Transverse colon (tissue), 4 donors: ENCODE results near the gene KMT5B. TPM values are rescaled to one million over a fixed set of nuclear protein-coding genes. Genes with fewer than 3 reads are reported as not detected.

Source experiments
- DNase-seq: peaks from one replicate; pipeline ENCODE4 v3.0.0-alpha.2; 2019
- H3K27ac ChIP-seq, 4 donors: fragments of 200-600 bp; sonication (generic); 2 replicates each; pipeline ENCODE4 v1.5.1; 2016 to 2018; ENCODE audit warnings: inconsistent platforms in 4 of 4
- H3K27me3 ChIP-seq: fragments of 200-600 bp; sonication (generic); 2 replicates; pipeline ENCODE4 v1.5.1; 2017; ENCODE audit warnings: inconsistent platforms
- H3K36me3 ChIP-seq, 4 donors: fragments of 200-600 bp; sonication (generic); 2 replicates each; pipeline ENCODE4 v1.5.1; 2017 to 2019; ENCODE audit warnings: inconsistent platforms in 4 of 4
- H3K4me1 ChIP-seq, 4 donors: fragments of 200-600 bp; sonication (generic); 2 replicates each; pipeline ENCODE4 v1.5.1; 2017 to 2020; ENCODE audit warnings: inconsistent platforms in 4 of 4
- H3K4me3 ChIP-seq, 4 donors: fragments of 200-600 bp; sonication (generic); 1 replicate in 1 of 4; 2 replicates in 3 of 4; pipeline versions ENCODE4 v1.5.1 to v1.6.1; 2017 to 2019; ENCODE audit warnings: inconsistent platforms in 4 of 4
- H3K9me3 ChIP-seq, 2 donors: fragments of 200-600 bp; sonication (generic); 2 replicates each; pipeline ENCODE4 v1.5.1; 2017 to 2019; ENCODE audit warnings: inconsistent platforms in 2 of 2
- CTCF ChIP-seq, 5 experiments: fragments of 200-600 bp in 3 of 5; fragments of 450-650 bp in 2 of 5; sonication (generic) in 3 of 5; IDR thresholded peaks; 1 replicate in 2 of 5; 2 replicates in 3 of 5; pipeline ENCODE4 v1.5.1; 2016 to 2017; ENCODE audit warnings: antibody characterized with exemption in 5 of 5, inconsistent platforms in 3 of 5, mild to moderate bottlenecking in 2 of 5, moderate library complexity in 1 of 5
- EP300 ChIP-seq: sonication (generic); formaldehyde crosslinking; IDR thresholded peaks from one replicate; pipeline ENCODE4 v1.6.1; 2017; ENCODE audit warnings: antibody characterized with exemption, low read depth
- POLR2A ChIP-seq: fragments of 450-650 bp; IDR thresholded peaks from one replicate; pipeline ENCODE4 v1.6.1; 2016; ENCODE audit warnings: antibody characterized with exemption, mild to moderate bottlenecking, moderate library complexity
- POLR2AphosphoS5 ChIP-seq, 3 donors: sonication (generic); formaldehyde crosslinking; IDR thresholded peaks; one replicate each; pipeline ENCODE4 v1.6.1; 2016; ENCODE audit warnings: antibody characterized with exemption in 3 of 3
- WGBS, 2 donors: methylation state at CpG; one replicate each; pipeline ENCODE4 v1.1.5; 2018; ENCODE audit warnings: low coverage in 1 of 2; 5-methylcytosine and 5-hydroxymethylcytosine counted together
- in situ Hi-C, 4 donors: fragments of 200-750 bp; cut with MboI; loops; one replicate each; pipeline versions ENCODE4 v1.15.0 to v1.15.1; 2017; ENCODE audit warnings: low sequenced_read_pairs in 3 of 4, low pct_ligation_motif_present in 1 of 4, low pct_unique_long_range_greater_than_20kb in 1 of 4
- intact Hi-C: fragments of 100-400 bp; cut with DNase I; formaldehyde crosslinking; loops from one replicate; pipeline ENCODE4 v1.15.1; 2023; ENCODE audit warnings: low total_unique reads
- total RNA-seq, 4 donors: library from RNA; depleted of rRNA; stranded (reverse); fragments of >200 nt; gene quantifications; one replicate each; pipeline ENCODE4 v1.1.0, GENCODE V29; 2016

The KMT5B gene
- total RNA-seq, 4 donors from 2014 or later: 33.4 to 71.4 (median 63.8) TPM

- intact Hi-C loops (no loop called here), in situ Hi-C loops (no loop called here)
- Histone ChIP-seq H3K4me3 (no peak overlapping the region), H3K4me1 (peaks cover 0 to 46% (median 19%) of the 10 kb centered on the region in 4 donors), H3K27ac (no peak overlapping the region), H3K9me3 (no peaks in the 10 kb centered on the region), H3K27me3 (no peaks in the 10 kb centered on the region), H3K36me3 (no peaks in the 10 kb centered on the region)
- WGBS, 2 donors: 85 to 86% methylated on average over 4 to 5 of the region's 5 CpGs
- DNase-seq: no peak
- no peak for TF ChIP-seq POLR2A
- TF ChIP-seq EP300: no peak
- TF ChIP-seq POLR2AphosphoS5 (IDR thresholded peaks at IDR 0.05): no peak
- no peak for TF ChIP-seq CTCF (IDR thresholded peaks at IDR 0.05)
Observed at GRCh38 chr11:68193018-68193417, 20.1 kb downstream of the KMT5B start.

GRCh38 chr11:68191661-68192579 lies 21.2 kb downstream of the KMT5B start:
- Histone ChIP-seq H3K27ac (no peak overlapping the region), H3K4me1 (peaks cover 0 to 39% (median 18%) of the 10 kb centered on the region in 4 donors), H3K9me3 (no peaks in the 10 kb centered on the region), H3K27me3 (no peaks in the 10 kb centered on the region), H3K4me3 (no peak overlapping the region), H3K36me3 (peaks cover 0 to 3% (median 1%) of the 10 kb centered on the region in 4 donors)
- TF ChIP-seq POLR2AphosphoS5 (IDR thresholded peaks at IDR 0.05): no peak
- no peak for TF ChIP-seq CTCF (IDR thresholded peaks at IDR 0.05)
- no peak for TF ChIP-seq POLR2A
- TF ChIP-seq EP300: no peak
- intact Hi-C loops (no loop called here), in situ Hi-C loops (no loop called here)
- DNase-seq: no peak
- 80 to 86% methylated on average over 5 of the region's 5 CpGs for WGBS, 2 donors

GRCh38 chr11:68189888-68190287 lies 23.2 kb downstream of the KMT5B start:
- in situ Hi-C loops: no loop called here
- intact Hi-C loops: no loop called here

More at GRCh38 chr11:68189888-68190287, 23.2 kb downstream of the KMT5B start:
- WGBS, 2 donors: 88 to 90% methylated on average over 2 to 3 of the region's 3 CpGs
- Histone ChIP-seq H3K4me1 (peaks cover 0 to 18% (median 6%) of the 10 kb centered on the region in 4 donors), H3K27ac (no peak overlapping the region), H3K9me3 (no peaks in the 10 kb centered on the region), H3K4me3 (no peak overlapping the region), H3K36me3 (peaks cover 0 to 20% (median 9%) of the 10 kb centered on the region in 4 donors), H3K27me3 (no peaks in the 10 kb centered on the region)
- DNase-seq: no peak
- TF ChIP-seq CTCF (IDR thresholded peaks at IDR 0.05) (no peak), POLR2A (no peak)
